ENCODE results near the gene GPR21.

Gene GPR21

GRCh38 chr9:123033864-123034601, 566 bp downstream of the GPR21 start:
- no peak overlapping the region for H3K27ac ChIP-seq
- TF ChIP-seq CTCF (conservative IDR thresholded peaks at IDR 0.05): no peak
- TF ChIP-seq ZFX (IDR thresholded peaks at IDR 0.05): no peak

- TF ChIP-seq ZFX (IDR thresholded peaks at IDR 0.05) (no peak), CTCF (conservative IDR thresholded peaks at IDR 0.05) (no peak)
Measured at GRCh38 chr9:123034881-123035510, 1.5 kb downstream of the GPR21 start.

GRCh38 chr9:123035791-123036190, 2.3 kb downstream of the GPR21 start:
- no peak overlapping the region for H3K27ac ChIP-seq
- TF ChIP-seq ZFX (IDR thresholded peaks at IDR 0.05) (no peak), CTCF (conservative IDR thresholded peaks at IDR 0.05) (no peak)

More at GRCh38 chr9:123034881-123035510, 1.5 kb downstream of the GPR21 start:
- no peak overlapping the region for H3K27ac ChIP-seq

- no peak for TF ChIP-seq ZFX (IDR thresholded peaks at IDR 0.05)
- no peak for TF ChIP-seq CTCF (conservative IDR thresholded peaks at IDR 0.05)
- H3K27ac ChIP-seq: no peak overlapping the region
Measured at GRCh38 chr9:123036893-123037545, 3.6 kb downstream of the GPR21 start.

- H3K27ac ChIP-seq: no peak overlapping the region
- TF ChIP-seq ZFX (IDR thresholded peaks at IDR 0.05) (no peak), CTCF (conservative IDR thresholded peaks at IDR 0.05) (no peak)
Measured at GRCh38 chr9:123039617-123040219, 6.3 kb downstream of the GPR21 start.

- TF ChIP-seq ZFX (IDR thresholded peaks at IDR 0.05) (no peak), CTCF (conservative IDR thresholded peaks at IDR 0.05) (no peak)
- H3K27ac ChIP-seq: no peak overlapping the region
Measured at GRCh38 chr9:123040801-123041200, 7.3 kb downstream of the GPR21 start.

GRCh38 chr9:123041489-123041888, 8.0 kb downstream of the GPR21 start:
- TF ChIP-seq CTCF (conservative IDR thresholded peaks at IDR 0.05): no peak
- no peak for TF ChIP-seq ZFX (IDR thresholded peaks at IDR 0.05)

More at GRCh38 chr9:123041489-123041888, 8.0 kb downstream of the GPR21 start:
- no peak overlapping the region for H3K27ac ChIP-seq

Measured in C4-2B (cell line).